GM12872 (cell line): ENCODE results near the gene EIF6.

ENCODE experiments used
- CTCF ChIP-seq: IDR thresholded peaks from 3 replicates; pipeline ENCODE4 v1.5.1; 2011; ENCODE audit warnings: low read depth, mild to moderate bottlenecking, low read length, moderate library complexity; ENCODE audit not compliant: insufficient read depth

Gene EIF6

GRCh38 chr20:35291654-35292503 is 7.3 kb upstream of the EIF6 start, which contains the start of gene FAM83C:
FAM83C (minus strand) TSS chr20:35292425; CDS start chr20:35292304, 121 bp downstream.
- no peak for TF ChIP-seq CTCF

GRCh38 chr20:35290887-35291417 is 6.4 kb upstream of the EIF6 start:
- TF ChIP-seq CTCF: no peak

- TF ChIP-seq CTCF: no peak
Observed at GRCh38 chr20:35290186-35290886, 5.8 kb upstream of the EIF6 start.

- TF ChIP-seq CTCF: no peak
Observed at GRCh38 chr20:35288325-35289060, 3.9 kb upstream of the EIF6 start.

GRCh38 chr20:35287509-35288324 is 3.1 kb upstream of the EIF6 start:
- no peak for TF ChIP-seq CTCF

GRCh38 chr20:35286899-35287508 is 2.4 kb upstream of the EIF6 start:
- TF ChIP-seq CTCF: no peak
